ENCODE measurements around the gene FAF1. TPM values are rescaled to one million over a fixed set of nuclear protein-coding genes. Genes with fewer than 3 reads are reported as not detected.

FAF1 gene
- total RNA-seq, 1 experiment from 2014 or later, result 78.7 TPM

- no peaks in the 10 kb centered on the region for H3K27me3 ChIP-seq (replicated peaks; ENCODE audit: control insufficient read depth, insufficient read depth, low read length)
- POLR2A ChIA-PET, result no interaction called here
- H3K36me3 Mint-ChIP-seq (ENCODE audit: insufficient read depth, unreplicated experiment), result peaks cover 5% of the 10 kb centered on the region
- CTCF ChIA-PET, result no interaction called here
- H3K27me3 Mint-ChIP-seq (ENCODE audit: insufficient read depth, unreplicated experiment), result no peaks in the 10 kb centered on the region
- no peak for DNase-seq
- H3K4me3 Mint-ChIP-seq (ENCODE audit: unreplicated experiment), result no peak overlapping the region
- no TSS peak for BruUV-seq (replicated peaks)
- no peaks in the 10 kb centered on the region for H3K9me3 ChIP-seq
- intact Hi-C loops (cut with micrococcal nuclease; ENCODE audit: unreplicated experiment), result no loop called here
- H3K27ac Mint-ChIP-seq (ENCODE audit: unreplicated experiment), result no peak overlapping the region
- no peaks in the 10 kb centered on the region for H3K4me1 Mint-ChIP-seq (ENCODE audit: low read depth, unreplicated experiment)
- H3K36me3 ChIP-seq (ENCODE audit: control insufficient read depth, insufficient read depth, low read length), result no peaks in the 10 kb centered on the region
- H3K4me3 ChIP-seq (ENCODE audit: low read depth, low read length), result no peak overlapping the region
- H3K4me1 ChIP-seq, result no peaks in the 10 kb centered on the region
- no peak for TF ChIP-seq CTCF (IDR thresholded peaks at IDR 0.05; ENCODE audit: insufficient read depth in 1 of 2, low read depth in 1 of 2, low read length in 1 of 2, severe bottlenecking in 1 of 2, unreplicated experiment in 1 of 2)
- H3K9me3 Mint-ChIP-seq (ENCODE audit: unreplicated experiment), result no peaks in the 10 kb centered on the region
Measured at GRCh38 chr1:50836117-50836516, 124.0 kb downstream of the FAF1 start.

- CTCF ChIA-PET, result no interaction called here
- intact Hi-C loops (cut with micrococcal nuclease; ENCODE audit: unreplicated experiment), result no loop called here
- no peak for DNase-seq
- H3K9me3 Mint-ChIP-seq (ENCODE audit: unreplicated experiment), result no peaks in the 10 kb centered on the region
- Histone ChIP-seq H3K9me3 (no peaks in the 10 kb centered on the region), H3K4me3 (ENCODE audit: low read depth, low read length) (no peak overlapping the region), H3K27me3 (replicated peaks; ENCODE audit: control insufficient read depth, insufficient read depth, low read length) (no peaks in the 10 kb centered on the region), H3K36me3 (ENCODE audit: control insufficient read depth, insufficient read depth, low read length) (no peaks in the 10 kb centered on the region), H3K4me1 (no peaks in the 10 kb centered on the region)
- POLR2A ChIA-PET, result no interaction called here
- H3K4me1 Mint-ChIP-seq (ENCODE audit: low read depth, unreplicated experiment), result no peaks in the 10 kb centered on the region
- no peak overlapping the region for H3K27ac Mint-ChIP-seq (ENCODE audit: unreplicated experiment)
- peaks cover 5% of the 10 kb centered on the region for H3K36me3 Mint-ChIP-seq (ENCODE audit: insufficient read depth, unreplicated experiment)
- BruUV-seq (replicated peaks), result no TSS peak
- H3K4me3 Mint-ChIP-seq (ENCODE audit: unreplicated experiment), result no peak overlapping the region
- no peaks in the 10 kb centered on the region for H3K27me3 Mint-ChIP-seq (ENCODE audit: insufficient read depth, unreplicated experiment)
- no peak for TF ChIP-seq CTCF (IDR thresholded peaks at IDR 0.05; ENCODE audit: insufficient read depth in 1 of 2, low read depth in 1 of 2, low read length in 1 of 2, severe bottlenecking in 1 of 2, unreplicated experiment in 1 of 2)
Measured at GRCh38 chr1:50833216-50833615, 126.9 kb downstream of the FAF1 start.

GRCh38 chr1:50832167-50832566 lies 127.9 kb downstream of the FAF1 start:
- ChIA-PET POLR2A (no interaction called here), CTCF (no interaction called here)
- H3K4me1 ChIP-seq, result no peaks in the 10 kb centered on the region
- BruUV-seq (replicated peaks), result no TSS peak
- no peak for DNase-seq
- intact Hi-C loops (cut with micrococcal nuclease; ENCODE audit: unreplicated experiment), result no loop called here
- H3K36me3 Mint-ChIP-seq (ENCODE audit: insufficient read depth, unreplicated experiment), result peaks cover 5% of the 10 kb centered on the region
- no peaks in the 10 kb centered on the region for H3K27me3 ChIP-seq (replicated peaks; ENCODE audit: control insufficient read depth, insufficient read depth, low read length)
- no peak overlapping the region for H3K4me3 Mint-ChIP-seq (ENCODE audit: unreplicated experiment)
- H3K4me3 ChIP-seq (ENCODE audit: low read depth, low read length), result no peak overlapping the region
- no peaks in the 10 kb centered on the region for H3K36me3 ChIP-seq (ENCODE audit: control insufficient read depth, insufficient read depth, low read length)
- no peak for TF ChIP-seq CTCF (IDR thresholded peaks at IDR 0.05; ENCODE audit: insufficient read depth in 1 of 2, low read depth in 1 of 2, low read length in 1 of 2, severe bottlenecking in 1 of 2, unreplicated experiment in 1 of 2)
- H3K27ac Mint-ChIP-seq (ENCODE audit: unreplicated experiment), result no peak overlapping the region
- no peaks in the 10 kb centered on the region for H3K27me3 Mint-ChIP-seq (ENCODE audit: insufficient read depth, unreplicated experiment)
- no peaks in the 10 kb centered on the region for H3K9me3 Mint-ChIP-seq (ENCODE audit: unreplicated experiment)
- no peaks in the 10 kb centered on the region for H3K4me1 Mint-ChIP-seq (ENCODE audit: low read depth, unreplicated experiment)
- 0 out of 2 replicates have a peak, but pooled peaks cover 3% of the 10 kb centered on the region for H3K9me3 ChIP-seq
